Activated T-helper 1 cell treated with anti-CD3 and anti-CD28 coated beads, Interleukin-12 subunit alpha, Interleukin-12 subunit beta, Interleukin-2, Interleukin-4 antibody, amounts not matched to agents 30 ng/mL and 10 ng/mL and 1 ng/mL, durations not matched to agents 14 hours and 24 hours and 36 hours (primary cell): ENCODE measurements around the gene ADA. TPM values are rescaled to one million over a fixed set of nuclear protein-coding genes. Genes with fewer than 3 reads are reported as not detected.
"Not testable (repeated sequence)": the region's sequence is repeated elsewhere in the genome, so short reads cannot be mapped to it uniquely, and the experiment has no call there.

ENCODE experiments used
- DNase-seq: peaks from one replicate; pipeline ENCODE4 v3.0.0; 2021; ENCODE audit warnings: low spot score
- H3K27ac Mint-ChIP-seq: one replicate; pipeline ENCODE4 v1.8.0; 2021; ENCODE audit warnings: mild to moderate bottlenecking, mixed read lengths
- H3K27me3 Mint-ChIP-seq: one replicate; pipeline ENCODE4 v1.8.0; 2022; ENCODE audit warnings: mild to moderate bottlenecking, moderate library complexity, mixed read lengths; ENCODE audit not compliant: insufficient read depth
- H3K36me3 Mint-ChIP-seq: one replicate; pipeline ENCODE4 v1.8.0; 2021; ENCODE audit warnings: low read depth, mixed read lengths
- H3K4me1 Mint-ChIP-seq: one replicate; pipeline ENCODE4 v1.8.0; 2021; ENCODE audit warnings: low read depth, mixed read lengths
- H3K4me3 Mint-ChIP-seq: one replicate; pipeline ENCODE4 v1.8.0; 2021; ENCODE audit warnings: mild to moderate bottlenecking, moderate library complexity, mixed read lengths
- H3K9me3 Mint-ChIP-seq: one replicate; pipeline ENCODE4 v1.8.0; 2021; ENCODE audit warnings: mixed read lengths
- intact Hi-C: fragments of 100-400 bp; cut with micrococcal nuclease; formaldehyde crosslinking; loops from one replicate; pipeline ENCODE4 v1.15.1; 2024
- total RNA-seq: library from RNA; stranded (reverse); gene quantifications from 2 replicates; pipeline ENCODE4 v1.2.3, GENCODE V29; 2022

Gene ADA
- total RNA-seq, 1 donor from 2014 or later: 45.1 TPM

DNA sequence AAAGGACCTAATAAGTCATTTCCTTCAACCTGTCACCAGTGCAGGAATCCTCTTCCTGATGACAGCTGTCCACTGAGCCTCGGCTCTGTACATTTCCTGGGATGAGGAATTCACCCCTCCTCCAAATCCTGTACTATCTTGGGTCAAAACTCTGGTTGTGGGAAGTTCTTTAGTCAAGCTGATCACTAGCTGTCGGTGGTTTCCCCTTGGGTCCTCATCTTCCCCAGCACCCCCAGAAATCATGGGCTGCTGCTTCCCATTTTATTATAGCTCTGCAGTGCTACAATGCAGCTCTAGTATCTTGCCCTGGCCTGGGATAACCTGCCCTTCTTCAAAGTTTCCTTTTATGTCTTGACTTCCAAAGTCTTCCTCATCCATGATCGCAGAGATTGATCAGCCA lies 14.6 kb upstream of the ADA start:
- Mint-ChIP-seq H3K27me3 (no peaks in the 10 kb centered on the region), H3K36me3 (peaks cover 9% of the 10 kb centered on the region), H3K4me3 (no peak overlapping the region), H3K27ac (no peak overlapping the region), H3K4me1 (peaks cover 10% of the 10 kb centered on the region), H3K9me3 (no peaks in the 10 kb centered on the region)
- intact Hi-C loops: no loop called here
- no peak for DNase-seq

DNA sequence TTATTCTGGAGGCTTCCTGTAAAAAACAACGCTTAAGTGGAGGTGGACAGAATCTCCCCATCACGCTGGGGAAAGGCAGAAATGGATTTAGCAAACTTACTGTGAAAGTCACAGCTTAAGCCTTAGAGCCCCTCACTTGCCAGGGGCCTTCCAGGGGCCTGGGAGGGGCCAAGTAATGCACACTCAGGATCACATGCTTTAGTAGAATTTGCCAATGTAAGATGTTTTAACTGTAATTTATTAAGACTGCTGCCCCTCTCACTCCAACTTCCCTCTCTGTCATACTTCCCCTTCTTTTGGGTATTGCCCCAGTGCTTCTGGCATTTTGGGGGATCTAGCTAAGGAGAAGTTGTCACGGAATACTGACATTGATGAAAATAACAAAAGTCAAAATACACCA lies 12.6 kb upstream of the ADA start:
- no peak overlapping the region for H3K27ac Mint-ChIP-seq
- H3K4me3 Mint-ChIP-seq: no peak overlapping the region
- DNase-seq: no peak
- H3K9me3 Mint-ChIP-seq: no peaks in the 10 kb centered on the region
- H3K36me3 Mint-ChIP-seq: peaks cover 19% of the 10 kb centered on the region
- H3K27me3 Mint-ChIP-seq: no peaks in the 10 kb centered on the region
- intact Hi-C loops: no loop called here
- H3K4me1 Mint-ChIP-seq: peaks cover 12% of the 10 kb centered on the region

- peaks cover 30% of the 10 kb centered on the region for H3K36me3 Mint-ChIP-seq
- H3K27me3 Mint-ChIP-seq: no peaks in the 10 kb centered on the region
- H3K4me3 Mint-ChIP-seq: no peak overlapping the region
- no peak for DNase-seq
- no peak overlapping the region for H3K27ac Mint-ChIP-seq
- intact Hi-C loops: no loop called here
- peaks cover 4% of the 10 kb centered on the region for H3K9me3 Mint-ChIP-seq
- H3K4me1 Mint-ChIP-seq: peaks cover 10% of the 10 kb centered on the region
Measured at GRCh38 chr20:44662261-44662660, 10.8 kb upstream of the ADA start.

DNA sequence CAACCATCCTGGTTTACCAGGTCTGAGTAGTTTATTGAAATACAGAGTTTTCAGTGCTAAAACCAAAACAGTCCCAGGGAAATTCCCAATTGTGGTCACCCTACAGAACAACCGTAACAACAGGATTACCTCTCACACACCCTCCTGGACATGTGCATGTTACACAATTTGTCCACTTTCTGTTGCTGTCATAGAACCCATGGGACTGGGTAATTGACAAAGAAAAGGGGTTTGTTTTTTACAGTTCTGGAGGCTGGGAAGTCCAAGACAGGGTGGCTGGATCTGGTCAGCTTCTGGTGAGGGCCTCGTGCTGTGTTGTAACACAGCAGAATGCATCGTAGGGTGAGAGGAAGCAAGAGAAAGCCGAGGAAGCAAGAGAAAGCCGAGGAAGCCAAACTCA lies 9.1 kb upstream of the ADA start:
- H3K4me3 Mint-ChIP-seq: no peak overlapping the region
- intact Hi-C loops: no loop called here
- no peak overlapping the region for H3K27ac Mint-ChIP-seq
- peaks cover 4% of the 10 kb centered on the region for H3K9me3 Mint-ChIP-seq
- H3K4me1 Mint-ChIP-seq: peaks cover 10% of the 10 kb centered on the region
- H3K36me3 Mint-ChIP-seq: peaks cover 27% of the 10 kb centered on the region
- H3K27me3 Mint-ChIP-seq: no peaks in the 10 kb centered on the region
- no peak for DNase-seq

DNA sequence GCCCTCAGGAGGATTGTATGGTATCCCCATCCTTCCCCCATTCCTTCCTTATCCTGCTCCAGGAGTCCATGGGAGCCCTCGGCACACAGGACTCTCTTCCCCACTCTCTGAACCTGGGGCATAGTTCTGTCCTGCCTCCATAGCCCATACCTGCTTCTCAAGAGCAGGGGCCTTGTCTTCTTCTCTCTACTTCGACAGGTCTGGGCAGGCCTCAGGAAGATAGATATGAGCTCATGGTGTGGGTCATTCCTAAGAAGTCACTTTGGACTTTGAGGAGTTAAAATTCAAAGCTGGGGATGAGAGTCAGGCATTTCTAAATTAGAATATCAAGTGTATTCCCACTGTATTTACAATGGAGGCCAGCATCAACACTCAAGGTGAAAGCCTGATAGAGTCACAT lies 8.4 kb upstream of the ADA start:
- Mint-ChIP-seq H3K4me1 (peaks cover 10% of the 10 kb centered on the region), H3K4me3 (no peak overlapping the region), H3K27ac (no peak overlapping the region), H3K36me3 (peaks cover 27% of the 10 kb centered on the region), H3K27me3 (no peaks in the 10 kb centered on the region), H3K9me3 (peaks cover 4% of the 10 kb centered on the region)
- no peak for DNase-seq
- intact Hi-C loops: no loop called here

- H3K27me3 Mint-ChIP-seq: no peaks in the 10 kb centered on the region
- H3K9me3 Mint-ChIP-seq: peaks cover 4% of the 10 kb centered on the region
- DNase-seq: no peak
- no peak overlapping the region for H3K4me3 Mint-ChIP-seq
- intact Hi-C loops: no loop called here
- H3K4me1 Mint-ChIP-seq: peaks cover 11% of the 10 kb centered on the region
- H3K27ac Mint-ChIP-seq: no peak overlapping the region
- H3K36me3 Mint-ChIP-seq: peaks cover 30% of the 10 kb centered on the region
Measured at GRCh38 chr20:44658810-44659209, 7.3 kb upstream of the ADA start.

DNA sequence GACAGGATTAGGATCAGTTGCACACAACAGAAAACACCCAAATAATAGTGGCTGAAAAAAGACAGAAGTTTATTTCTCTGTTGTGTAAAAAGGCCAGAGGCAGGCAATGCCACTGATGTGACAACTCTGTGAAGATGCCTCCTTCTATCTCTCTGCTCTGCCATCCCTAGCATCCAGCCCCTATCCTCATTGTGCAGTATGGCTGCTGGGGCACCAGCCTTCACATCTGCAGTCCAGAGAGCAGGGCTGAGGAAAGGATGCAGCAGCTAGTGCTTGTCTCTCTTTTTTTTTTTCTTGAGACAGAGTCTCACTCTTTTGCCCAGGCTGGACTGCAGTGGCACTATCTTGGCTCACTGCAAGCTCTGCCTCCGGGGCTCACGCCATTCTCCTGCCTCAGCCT lies 6.4 kb upstream of the ADA start:
- Mint-ChIP-seq H3K4me1 (peaks cover 20% of the 10 kb centered on the region), H3K27me3 (no peaks in the 10 kb centered on the region), H3K27ac (no peak overlapping the region), H3K4me3 (no peak overlapping the region), H3K36me3 (peaks cover 35% of the 10 kb centered on the region), H3K9me3 (peaks cover 4% of the 10 kb centered on the region)
- no peak for DNase-seq
- intact Hi-C loops: no loop called here

GRCh38 chr20:44656448-44656847 lies 4.9 kb upstream of the ADA start:
- no peak for DNase-seq
- H3K4me1 Mint-ChIP-seq: peaks cover 22% of the 10 kb centered on the region
- peaks cover 31% of the 10 kb centered on the region for H3K36me3 Mint-ChIP-seq
- no peaks in the 10 kb centered on the region for H3K27me3 Mint-ChIP-seq
- no peak overlapping the region for H3K4me3 Mint-ChIP-seq
- intact Hi-C loops: no loop called here
- peaks cover 4% of the 10 kb centered on the region for H3K9me3 Mint-ChIP-seq
- H3K27ac Mint-ChIP-seq: no peak overlapping the region

DNA sequence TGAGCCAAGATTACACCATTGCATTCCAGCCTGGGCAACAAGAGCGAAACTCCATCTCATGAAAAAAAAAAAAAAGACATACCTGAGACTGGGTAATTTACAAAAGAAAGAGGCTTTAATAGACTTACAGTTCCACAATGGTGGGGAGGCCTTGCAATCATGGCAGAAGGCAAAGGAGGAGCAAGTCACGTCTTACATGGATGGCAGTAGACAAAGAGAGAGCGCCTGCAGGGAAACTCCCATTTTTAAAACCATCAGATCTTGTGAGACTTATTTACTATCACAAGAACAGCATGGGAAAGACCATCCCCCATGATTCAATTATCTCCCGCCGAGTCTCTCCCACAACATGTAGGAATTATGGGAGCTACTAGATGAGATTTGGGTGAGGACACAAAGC lies 2.7 kb upstream of the ADA start:
- H3K9me3 Mint-ChIP-seq: not testable (repeated sequence)

GRCh38 chr20:44653546-44653945 lies 2.0 kb upstream of the ADA start:
- H3K9me3 Mint-ChIP-seq: peaks cover 4% of the 10 kb centered on the region
- intact Hi-C loops: loop anchor here (2.0 to 5.0 kb wide), 3 partner anchors 131 to 443 kb away; partner anchors contain the start of genes OSER1, SERINC3 and STK4
- H3K27ac Mint-ChIP-seq: peak overlapping the region; percentile 59
- peaks cover 41% of the 10 kb centered on the region for H3K4me1 Mint-ChIP-seq
- DNase-seq: no peak
- peaks cover 22% of the 10 kb centered on the region for H3K36me3 Mint-ChIP-seq
- H3K4me3 Mint-ChIP-seq: peak overlapping the region; percentile 69
- no peaks in the 10 kb centered on the region for H3K27me3 Mint-ChIP-seq

More for the DNA sequence above, 2.7 kb upstream of the ADA start:
- H3K27ac Mint-ChIP-seq, H3K27me3 Mint-ChIP-seq, DNase-seq, H3K4me3 Mint-ChIP-seq: not testable (repeated sequence)
- intact Hi-C loops: loop anchor here (5.0 kb wide), 2 partner anchors 132 to 313 kb away; partner anchors contain the start of genes SERINC3 and STK4
- Mint-ChIP-seq H3K4me1 (peaks cover 34% of the 10 kb centered on the region), H3K36me3 (peaks cover 24% of the 10 kb centered on the region)

- H3K4me3 Mint-ChIP-seq: peak overlapping the region; percentile 88
- no peak overlapping the region for H3K27ac Mint-ChIP-seq
- H3K4me1 Mint-ChIP-seq: peaks cover 63% of the 10 kb centered on the region
- peaks cover 15% of the 10 kb centered on the region for H3K36me3 Mint-ChIP-seq
- H3K9me3 Mint-ChIP-seq: no peaks in the 10 kb centered on the region
- DNase-seq: no peak
- intact Hi-C loops: loop anchor here (1.0 to 5.0 kb wide), 3 partner anchors 8 to 316 kb away; partner anchors contain the start of genes SERINC3 and STK4
- H3K27me3 Mint-ChIP-seq: no peaks in the 10 kb centered on the region
Measured at GRCh38 chr20:44651434-44651683, 140 bp downstream of the ADA start.

DNA sequence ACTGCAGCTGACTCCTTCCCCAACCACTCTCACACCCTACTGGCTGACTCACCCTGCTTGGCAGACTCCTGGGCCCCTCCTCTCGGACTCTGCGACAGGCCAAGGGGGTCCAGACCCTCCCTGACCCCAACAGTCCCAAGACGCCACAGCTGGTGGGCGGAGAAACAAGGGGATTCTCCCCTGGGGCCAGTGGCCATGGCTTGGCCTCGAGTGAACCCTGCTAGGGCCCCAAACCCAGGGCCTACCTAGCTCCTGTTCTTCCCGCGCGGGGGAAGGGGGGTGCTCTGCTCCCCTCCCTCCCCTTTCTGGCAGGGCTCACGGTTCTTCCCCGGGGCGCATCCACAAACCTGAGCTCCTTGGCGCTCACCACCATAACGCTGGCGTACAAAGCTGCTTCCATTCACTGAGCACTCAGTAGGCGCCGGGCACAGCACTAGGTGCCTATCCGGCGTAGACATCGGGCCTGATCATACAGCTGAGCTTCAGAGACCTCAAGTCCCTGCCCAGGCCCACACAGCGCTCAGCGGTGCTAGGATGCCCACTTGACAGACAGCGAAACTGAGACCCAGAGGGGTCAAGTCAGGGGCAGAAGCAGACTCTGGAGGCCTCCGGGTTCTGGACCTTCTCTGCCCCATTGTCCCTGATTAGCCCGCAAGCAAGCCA lies 597 bp downstream of the ADA start:
- peaks cover 67% of the 10 kb centered on the region for H3K4me1 Mint-ChIP-seq
- no peaks in the 10 kb centered on the region for H3K9me3 Mint-ChIP-seq
- no peaks in the 10 kb centered on the region for H3K27me3 Mint-ChIP-seq
- peaks cover 15% of the 10 kb centered on the region for H3K36me3 Mint-ChIP-seq
- peak; percentile 30 for DNase-seq
- H3K27ac Mint-ChIP-seq: peak overlapping the region; percentile 85
- H3K4me3 Mint-ChIP-seq: peak overlapping the region; percentile 88
- intact Hi-C loops: loop anchor here (1.0 to 5.0 kb wide), 3 partner anchors 8 to 316 kb away; partner anchors contain the start of genes SERINC3 and STK4

DNA sequence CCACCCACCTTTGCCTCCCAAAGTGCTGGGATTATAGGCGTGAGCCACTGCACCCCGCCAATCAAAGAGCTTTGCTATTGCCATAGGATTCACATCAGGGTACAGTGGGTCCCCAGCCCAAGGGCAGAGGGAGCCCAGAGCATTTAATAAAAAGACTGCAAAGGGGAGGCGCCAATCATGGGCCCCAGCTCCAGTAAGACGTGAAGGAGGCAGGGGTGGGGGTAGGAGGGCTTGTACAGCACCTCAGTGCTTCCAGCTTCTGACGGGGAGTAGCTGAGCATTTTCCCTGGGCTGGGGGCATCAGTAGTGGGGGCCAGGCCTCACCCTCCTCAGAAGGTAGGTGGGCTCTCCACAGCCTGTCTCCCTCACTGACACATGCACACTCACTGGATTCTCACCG lies 1.5 kb downstream of the ADA start:
- Mint-ChIP-seq H3K36me3 (peaks cover 15% of the 10 kb centered on the region), H3K4me3 (peak overlapping the region; percentile 88), H3K9me3 (no peaks in the 10 kb centered on the region), H3K4me1 (peaks cover 77% of the 10 kb centered on the region), H3K27me3 (no peaks in the 10 kb centered on the region), H3K27ac (peak overlapping the region; percentile 85)
- no peak for DNase-seq
- intact Hi-C loops: loop anchor here (5.0 kb wide), 2 partner anchors 128 to 317 kb away; partner anchors contain the start of genes SERINC3 and STK4

- peaks cover 85% of the 10 kb centered on the region for H3K4me1 Mint-ChIP-seq
- H3K27me3 Mint-ChIP-seq: no peaks in the 10 kb centered on the region
- no peaks in the 10 kb centered on the region for H3K9me3 Mint-ChIP-seq
- peak overlapping the region; percentile 22 for H3K27ac Mint-ChIP-seq
- peak overlapping the region; percentile 88 for H3K4me3 Mint-ChIP-seq
- peaks cover 14% of the 10 kb centered on the region for H3K36me3 Mint-ChIP-seq
- no peak for DNase-seq
- intact Hi-C loops: no loop called here
Measured at GRCh38 chr20:44649126-44649525, 2.4 kb downstream of the ADA start.
